T-helper 2 cell (primary cell): ENCODE data around the gene FAM219A.
A peak's percentile ranks its signal among the peaks of the same experiment; 100 is the strongest.
"Not testable (repeated sequence)": the region's sequence is repeated elsewhere in the genome, so short reads cannot be mapped to it uniquely, and the experiment has no call there.

Experiments used
- DNase-seq, 5 experiments: peaks; one replicate each; pipeline versions ENCODE4 v3.0.0 to v3.0.0-alpha.2; 2012 to 2022

Gene FAM219A

GRCh38 chr9:34374905-34375552 is 83.3 kb downstream of the FAM219A start:
- DNase-seq = no peak

- DNase-seq = no peak
Observed at GRCh38 chr9:34374339-34374738, 84.0 kb downstream of the FAM219A start.

GRCh38 chr9:34373749-34374148 is 84.6 kb downstream of the FAM219A start:
- DNase-seq = no peak

- no peak for DNase-seq
Observed at GRCh38 chr9:34372467-34373011, 85.8 kb downstream of the FAM219A start.

- no peak for DNase-seq
Observed at GRCh38 chr9:34371886-34372466, 86.4 kb downstream of the FAM219A start.

GRCh38 chr9:34370970-34371880 is 87.1 kb downstream of the FAM219A start:
- DNase-seq = peak in 1 of 5 experiments; percentile 14

GRCh38 chr9:34370335-34370969 is 87.9 kb downstream of the FAM219A start:
- DNase-seq = no peak

GRCh38 chr9:34369636-34370035 is 88.7 kb downstream of the FAM219A start:
- DNase-seq = no peak

GRCh38 chr9:34368796-34369195 is 89.6 kb downstream of the FAM219A start:
- DNase-seq = not testable (repeated sequence)

- not testable (repeated sequence) for DNase-seq
Observed at GRCh38 chr9:34367751-34368410, 90.5 kb downstream of the FAM219A start.

GRCh38 chr9:34366365-34366764 is 92.0 kb downstream of the FAM219A start:
- no peak for DNase-seq

GRCh38 chr9:34365282-34365681 is 93.1 kb downstream of the FAM219A start:
- DNase-seq = no peak

GRCh38 chr9:34363619-34364351 is 94.6 kb downstream of the FAM219A start:
- DNase-seq = no peak

- no peak for DNase-seq
Observed at GRCh38 chr9:34362614-34363214, 95.7 kb downstream of the FAM219A start.

GRCh38 chr9:34352957-34353356 is 105.4 kb downstream of the FAM219A start:
- DNase-seq = not testable (repeated sequence)

- DNase-seq = not testable (repeated sequence)
Observed at GRCh38 chr9:34352122-34352652, 106.2 kb downstream of the FAM219A start.

GRCh38 chr9:34349324-34349723 is 109.0 kb downstream of the FAM219A start:
- no peak for DNase-seq
